ENCODE data around the gene TMEM141.
"Not testable (repeated sequence)": the region's sequence is repeated elsewhere in the genome, so short reads cannot be mapped to it uniquely, and the experiment has no call there.

TMEM141 gene

DNA sequence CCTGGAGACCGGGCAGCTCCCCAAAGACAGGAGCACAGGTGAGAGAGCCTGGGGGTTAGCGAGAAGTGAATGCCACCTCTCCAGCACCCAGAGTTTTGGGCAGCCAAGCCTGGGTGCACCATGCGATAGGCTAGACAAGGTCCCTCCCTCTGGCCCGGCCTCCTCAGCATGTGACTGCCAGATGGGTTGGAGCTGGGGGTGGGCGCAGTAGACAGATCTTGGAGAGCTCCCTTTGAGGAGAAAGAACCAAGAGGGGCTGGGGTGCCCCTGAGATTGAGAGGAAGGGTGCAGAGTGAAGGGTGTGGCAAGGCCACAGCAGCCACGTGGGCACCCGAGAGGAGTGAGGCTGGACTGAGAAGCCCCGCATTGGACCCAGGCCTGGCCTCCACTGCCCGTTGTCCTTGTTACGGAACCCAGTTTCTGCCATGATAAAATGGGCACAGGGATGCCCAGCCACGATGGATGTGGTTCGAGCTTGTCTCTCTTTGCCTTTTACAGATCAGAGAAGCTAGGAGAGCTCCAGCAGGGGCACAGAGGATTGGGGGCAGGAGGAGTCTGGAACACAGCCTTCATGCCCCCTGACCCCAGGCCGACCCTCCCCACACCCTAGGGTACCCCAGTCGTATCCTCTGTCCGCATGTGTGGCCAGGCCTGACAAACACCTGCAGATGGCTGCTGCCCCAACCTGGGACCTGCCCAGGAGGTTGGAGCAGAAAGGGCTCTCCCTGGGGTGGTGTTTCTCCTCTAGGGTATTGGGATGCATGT is 1.4 kb downstream of the TMEM141 start:
- no peak for DNase-seq (ENCODE audit: extremely low spot score, insufficient read length, low read depth)
- no peak for FAIRE-seq

DNA sequence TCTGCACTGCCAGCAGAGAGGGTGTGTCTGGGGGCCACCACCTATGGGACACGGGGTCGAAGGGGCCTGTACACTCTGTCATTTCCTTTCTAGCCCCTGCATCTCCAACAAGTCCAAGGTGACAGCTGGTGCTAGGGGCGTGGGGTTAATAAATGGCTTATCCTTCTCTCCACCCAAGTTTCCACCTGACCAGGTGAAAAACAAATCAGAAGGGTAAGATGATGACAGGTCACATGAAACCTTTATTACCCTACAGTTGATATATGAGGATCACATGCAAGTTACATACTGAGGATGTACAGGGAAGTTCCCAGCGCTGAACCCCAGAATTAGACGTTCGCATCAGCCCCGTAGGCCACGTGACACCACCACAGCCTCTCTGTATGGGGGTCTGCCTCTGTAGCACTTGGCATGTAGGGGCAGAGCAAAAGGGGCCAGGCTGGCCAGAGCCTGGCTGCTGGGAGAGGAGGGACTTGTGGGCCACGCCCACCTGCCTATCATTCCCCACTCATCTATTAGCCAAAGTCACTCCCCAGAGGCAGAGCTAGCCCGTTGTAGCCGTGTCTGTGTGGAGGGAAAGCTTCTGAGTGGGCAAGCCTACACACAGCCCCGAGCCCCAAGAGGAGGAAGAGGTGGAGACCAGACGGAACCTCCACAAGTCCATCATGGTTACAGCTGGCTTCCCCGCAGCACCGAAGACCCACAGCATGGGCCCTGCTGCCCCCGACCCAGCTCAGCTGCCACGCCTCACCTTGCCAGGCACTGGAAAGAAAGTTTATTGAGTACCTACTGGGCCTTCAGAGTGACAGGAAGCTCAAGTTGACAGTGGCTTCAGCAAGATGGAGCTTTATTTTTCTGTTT is 2.2 kb downstream of the TMEM141 start:
- DNase-seq (ENCODE audit: extremely low spot score, insufficient read length, low read depth) = no peak
- FAIRE-seq = no peak

DNA sequence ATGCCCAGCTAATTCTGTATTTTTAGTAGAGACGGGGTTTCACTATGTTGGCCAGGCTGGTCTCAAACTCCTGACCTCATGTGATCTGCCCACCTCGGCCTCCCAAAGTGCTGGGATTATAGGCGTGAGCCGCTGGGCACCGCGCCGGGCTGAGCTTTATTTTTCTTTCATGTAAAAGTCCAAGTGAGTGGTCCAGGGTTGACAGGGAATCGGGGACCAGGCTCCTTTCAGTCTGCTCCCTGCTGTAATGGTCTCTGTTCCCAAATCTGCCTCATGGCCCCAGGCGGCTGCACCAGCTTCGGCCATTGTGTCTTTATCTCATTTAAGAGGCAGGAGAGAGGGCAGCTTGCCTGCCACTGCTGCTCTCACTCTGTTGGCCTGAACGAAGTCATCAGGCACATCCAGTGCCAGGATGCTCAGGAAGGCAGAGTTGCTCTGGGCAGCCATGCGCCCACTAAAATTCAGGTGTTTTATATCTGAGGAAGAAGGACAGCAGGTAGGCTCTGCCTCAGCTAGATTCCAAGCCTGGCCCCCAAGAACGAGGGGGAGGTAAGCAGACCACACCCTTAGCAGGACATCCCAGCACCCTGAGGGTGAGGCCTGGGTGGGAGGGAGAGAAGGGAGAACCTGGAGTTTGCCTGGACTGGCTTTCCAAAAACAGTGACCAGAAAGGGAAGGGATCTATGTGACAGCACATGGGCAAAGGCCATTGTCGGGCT is 3.3 kb downstream of the TMEM141 start:
- no peak for FAIRE-seq
- DNase-seq (ENCODE audit: extremely low spot score, insufficient read length, low read depth) = no peak

DNA sequence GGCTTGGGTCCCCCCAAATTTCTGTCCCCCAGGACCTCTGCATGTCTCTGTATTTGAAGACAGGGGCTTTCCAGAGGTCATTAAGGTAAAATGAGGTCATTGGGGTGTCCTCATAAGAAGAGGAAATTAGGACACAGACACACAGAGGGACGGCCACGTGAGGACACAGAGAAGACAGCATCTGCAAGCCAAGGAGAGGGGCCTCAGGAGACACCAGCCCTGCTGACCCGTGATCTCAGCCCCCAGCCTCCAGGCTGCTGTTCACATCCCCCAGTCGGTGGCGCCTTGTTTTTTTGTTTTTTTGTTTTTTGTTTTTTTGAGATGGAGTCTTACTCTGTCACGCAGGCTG is 3.8 kb downstream of the TMEM141 start:
- no peak for DNase-seq (ENCODE audit: extremely low spot score, insufficient read length, low read depth)
- no peak for FAIRE-seq

DNA sequence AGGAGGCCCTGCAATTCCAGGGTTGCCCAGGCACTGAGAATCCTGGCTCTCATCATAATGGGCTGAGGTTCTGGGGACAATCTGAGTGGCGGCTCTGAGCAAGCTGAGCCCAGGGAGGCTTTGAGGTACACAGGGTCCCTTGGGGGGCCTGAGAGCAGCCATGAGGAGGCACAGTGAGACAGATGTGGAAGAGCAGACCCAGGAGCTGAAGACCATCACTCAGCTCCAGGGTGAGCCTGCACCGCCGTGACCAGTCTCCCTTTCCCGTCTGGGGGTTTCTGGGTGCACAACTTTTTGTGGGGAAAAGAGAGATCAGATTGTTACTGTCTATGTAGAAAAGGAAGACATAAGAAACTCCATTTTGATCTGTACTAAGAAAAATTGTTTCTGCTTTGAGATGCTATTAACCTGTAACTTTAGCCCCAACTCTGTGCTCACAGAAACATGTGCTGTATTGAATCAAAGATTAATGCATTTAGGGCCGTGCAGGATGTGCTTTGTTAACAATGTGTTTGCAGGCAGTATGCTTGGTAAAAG is 5.2 kb downstream of the TMEM141 start, which contains the start of gene CCDC183:
Gene CCDC183 (plus strand): TSS at position 101 of the 537 bp plus-strand sequence. CDS start 60 bp downstream, at position 161.
- no peak for FAIRE-seq
- DNase-seq (ENCODE audit: extremely low spot score, insufficient read length, low read depth) = no peak

DNA sequence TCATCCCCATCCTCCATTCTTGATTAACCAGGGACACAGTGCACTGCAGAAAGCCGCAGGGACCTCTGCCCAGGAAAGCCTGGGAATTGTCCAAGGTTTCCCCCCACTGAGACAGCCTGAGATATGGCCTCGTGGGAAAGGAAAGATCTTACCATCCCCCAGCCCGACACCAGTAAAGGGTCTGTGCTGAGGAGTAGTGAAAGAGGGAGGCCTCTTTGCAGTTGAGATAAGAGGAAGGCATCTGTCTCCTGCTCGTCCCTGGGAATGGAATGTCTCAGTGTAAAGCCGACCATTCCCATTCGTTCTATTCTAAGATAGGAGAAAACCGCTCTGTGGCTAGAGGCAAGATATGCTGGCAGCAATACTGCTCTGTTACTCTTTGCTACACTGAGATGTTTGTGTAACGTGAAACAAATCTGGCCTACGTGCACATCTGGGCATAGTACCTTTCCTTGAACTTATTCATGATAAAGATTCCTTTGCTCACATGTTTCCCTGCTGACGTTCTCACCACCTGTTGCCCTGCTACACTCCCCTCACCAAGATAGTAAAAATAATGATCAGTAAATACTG is 5.7 kb downstream of the TMEM141 start:
- DNase-seq (ENCODE audit: extremely low spot score, insufficient read length, low read depth); FAIRE-seq: not testable (repeated sequence)

DNA sequence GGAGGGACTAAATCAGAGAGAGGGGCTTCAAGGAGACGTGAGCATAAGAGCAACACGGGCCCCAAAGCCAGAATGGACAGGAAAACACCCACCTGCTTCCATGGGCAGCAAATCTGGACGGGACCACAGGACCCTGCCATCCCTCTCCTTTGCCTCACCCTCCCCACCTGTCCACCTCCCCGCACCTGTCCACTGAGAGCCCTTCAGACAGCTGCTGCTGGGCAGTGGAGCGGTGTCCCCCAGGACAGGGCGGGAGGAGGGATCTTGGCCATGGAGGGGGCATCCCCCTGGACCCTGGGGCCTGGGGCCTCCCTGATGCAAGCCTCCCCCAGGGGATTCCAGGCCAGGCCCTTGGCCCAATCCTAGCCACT is 7.5 kb downstream of the TMEM141 start:
- DNase-seq (ENCODE audit: extremely low spot score, insufficient read length, low read depth) = no peak
- no peak for FAIRE-seq

DNA sequence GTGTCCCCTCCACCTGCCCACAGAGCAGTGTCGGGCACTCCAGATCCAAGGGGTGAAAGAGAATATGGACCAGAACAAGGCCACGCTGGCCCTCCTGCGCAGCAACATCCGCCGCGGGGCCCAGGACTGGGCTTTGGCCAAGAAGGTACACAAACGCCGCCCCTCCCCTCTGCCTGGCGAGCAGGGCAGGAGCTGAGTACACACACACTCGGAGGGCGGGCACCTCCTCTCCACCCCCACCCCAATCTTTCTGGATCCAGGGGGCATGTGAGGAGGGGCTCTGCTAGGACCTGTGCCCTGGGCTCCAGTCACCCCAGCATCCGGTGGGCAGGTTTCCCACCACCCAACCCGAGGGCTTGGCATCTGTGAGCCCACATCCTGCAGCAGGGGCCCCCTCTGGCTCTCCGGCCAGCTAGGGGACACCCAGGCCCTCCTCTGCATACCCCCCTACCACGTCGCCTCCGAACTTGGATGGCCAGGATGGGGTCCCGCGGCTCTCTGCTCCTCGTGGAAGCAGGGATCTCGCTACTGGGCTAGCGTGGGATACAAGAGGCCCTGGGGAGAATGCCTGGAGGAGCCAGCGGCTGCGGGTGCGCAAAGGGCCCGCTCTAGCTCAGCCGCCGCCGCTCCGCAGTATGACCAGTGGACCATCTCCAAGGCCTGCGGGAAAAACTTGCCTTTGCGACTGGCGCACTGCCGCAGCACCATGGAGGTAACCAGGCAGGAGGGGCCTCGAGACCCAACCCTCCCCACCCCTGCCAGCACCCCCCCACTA is 8.1 kb downstream of the TMEM141 start:
- DNase-seq (ENCODE audit: extremely low spot score, insufficient read length, low read depth) (no peak), FAIRE-seq (no peak)

DNA sequence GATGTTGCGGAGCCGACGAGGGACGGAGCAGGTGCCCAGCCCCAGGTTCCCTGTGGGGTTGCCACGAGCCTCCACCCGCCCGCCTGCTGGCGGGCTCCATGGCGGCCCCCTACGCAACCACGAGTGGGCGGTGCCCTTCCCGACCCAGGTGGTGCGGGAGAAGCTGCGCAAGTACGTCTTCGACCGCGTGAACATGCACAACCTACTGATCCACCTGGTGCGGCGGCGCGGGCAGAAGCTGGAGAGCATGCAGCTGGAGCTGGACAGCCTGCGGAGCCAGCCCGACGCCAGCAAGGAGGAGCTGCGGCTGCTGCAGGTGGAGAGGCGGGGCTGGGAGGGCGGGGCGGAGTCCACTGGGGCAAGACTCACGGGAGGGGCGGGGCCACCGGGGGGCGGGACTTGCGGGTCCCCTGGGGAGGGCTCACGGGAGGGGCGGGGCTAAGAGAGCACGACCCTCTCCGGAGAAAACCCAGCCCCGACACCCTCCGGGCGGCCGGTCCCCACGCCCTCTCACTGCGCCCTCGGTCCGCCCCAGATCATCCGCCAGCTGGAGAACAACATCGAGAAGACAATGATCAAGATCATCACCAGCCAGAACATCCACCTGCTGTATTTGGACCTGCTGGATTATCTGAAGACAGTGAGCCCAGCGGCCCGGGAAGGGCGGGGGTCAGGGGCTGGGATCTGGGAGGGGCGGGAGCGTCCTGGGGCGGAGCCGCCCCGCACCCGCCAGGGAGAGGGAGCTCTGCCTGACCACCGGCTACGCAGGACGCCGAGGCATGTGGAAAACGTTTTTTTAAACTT is 8.9 kb downstream of the TMEM141 start:
- peak; percentile 77 for DNase-seq (ENCODE audit: extremely low spot score, insufficient read length, low read depth)

DNA sequence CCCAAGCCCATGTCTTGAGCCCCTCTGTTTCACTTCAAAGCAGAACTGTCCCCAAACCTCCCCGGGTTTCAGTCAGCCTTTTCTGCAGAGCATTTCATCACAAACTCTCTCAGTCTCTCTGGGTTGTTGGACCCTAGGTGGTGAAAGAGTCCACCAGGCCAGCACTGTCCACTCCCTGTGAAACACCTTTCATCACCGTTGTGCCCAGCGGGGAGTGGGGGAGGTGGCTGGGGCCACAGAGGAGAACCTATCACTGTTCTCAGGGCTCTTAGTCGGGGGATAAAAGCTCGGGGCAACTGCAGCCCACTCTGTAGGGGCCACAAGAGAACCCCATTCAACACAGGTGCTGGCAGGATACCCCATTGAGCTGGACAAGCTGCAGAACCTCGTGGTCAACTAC is 11.2 kb downstream of the TMEM141 start:
- FAIRE-seq (no peak), DNase-seq (ENCODE audit: extremely low spot score, insufficient read length, low read depth) (no peak)

More for the DNA sequence above, 8.9 kb downstream of the TMEM141 start:
- FAIRE-seq = peak; percentile 12

DNA sequence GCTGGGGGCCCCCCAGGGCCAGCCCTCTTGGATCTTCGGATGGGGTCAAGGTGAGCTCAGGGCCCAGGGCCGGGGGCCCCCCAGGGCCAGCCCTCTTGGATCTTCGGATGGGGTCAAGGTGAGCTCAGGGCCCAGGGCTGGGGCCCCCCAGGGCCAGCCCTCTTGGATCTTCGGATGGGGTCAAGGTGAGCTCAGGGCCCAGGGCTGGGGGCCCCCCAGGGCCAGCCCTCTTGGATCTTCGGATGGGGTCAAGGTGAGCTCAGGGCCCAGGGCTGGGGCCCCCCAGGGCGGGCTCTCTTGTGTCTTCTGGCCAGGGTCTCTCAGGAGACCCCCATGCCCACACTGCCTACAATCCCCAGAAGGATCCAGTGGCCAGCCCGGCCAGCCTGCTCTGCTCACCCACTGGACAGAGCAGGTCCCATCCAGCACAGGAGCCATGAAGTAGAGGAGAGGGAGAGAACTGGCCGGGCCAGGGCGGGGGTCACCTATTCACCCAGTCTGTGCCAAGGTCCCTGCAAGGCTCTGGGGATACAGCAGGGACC is 11.9 kb downstream of the TMEM141 start:
- FAIRE-seq = not testable (repeated sequence)

DNA sequence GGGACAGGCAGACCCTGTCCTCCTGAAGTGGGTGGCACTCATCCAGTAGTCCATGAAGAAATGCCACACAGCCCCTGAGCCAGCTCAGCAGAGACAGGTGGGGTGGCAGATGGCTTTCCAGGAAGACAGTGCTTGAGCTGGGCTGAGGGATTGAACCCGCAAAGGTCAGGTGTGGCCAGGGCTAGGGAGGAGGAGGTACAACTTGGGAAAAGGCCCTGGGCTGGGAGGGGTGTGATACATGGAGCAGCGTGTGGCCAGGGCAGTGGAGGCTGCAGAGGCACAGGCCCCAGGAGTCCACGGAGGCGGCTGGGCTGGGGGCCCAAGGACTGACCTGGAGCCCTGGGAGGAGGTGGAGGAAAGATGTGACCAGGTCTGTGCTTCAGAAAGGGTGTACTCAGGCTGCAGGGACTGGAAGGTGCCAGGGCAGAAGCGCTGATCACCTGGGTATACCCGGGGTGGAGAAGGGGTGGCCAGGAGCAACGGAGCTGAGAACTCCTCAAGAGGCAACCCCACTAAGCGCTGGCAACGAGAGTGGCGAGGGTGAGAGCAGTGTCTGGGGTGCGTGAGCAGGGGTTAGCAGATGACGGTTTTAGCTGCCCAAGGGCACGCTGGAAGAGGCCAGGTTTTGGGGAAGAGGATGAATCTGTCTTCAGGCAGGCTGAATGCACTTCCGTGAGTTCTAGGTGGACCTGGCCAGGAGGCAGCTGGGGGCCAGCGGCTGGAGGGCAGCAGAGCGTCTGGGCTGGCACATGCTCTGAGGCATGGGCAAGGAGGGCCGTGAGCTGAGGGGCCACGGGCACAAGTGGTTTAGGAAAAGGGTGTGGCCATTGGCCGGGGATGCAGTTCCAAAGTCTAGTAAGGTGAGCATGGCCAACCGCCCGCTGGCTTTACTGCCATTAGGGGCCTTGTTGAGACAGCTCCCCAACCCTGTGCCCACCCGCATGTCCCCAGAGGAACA is 12.7 kb downstream of the TMEM141 start:
- no peak for FAIRE-seq
- DNase-seq (ENCODE audit: extremely low spot score, insufficient read length, low read depth) = no peak

More for the DNA sequence above, 11.9 kb downstream of the TMEM141 start:
- not testable (repeated sequence) for DNase-seq (ENCODE audit: extremely low spot score, insufficient read length, low read depth)

DNA sequence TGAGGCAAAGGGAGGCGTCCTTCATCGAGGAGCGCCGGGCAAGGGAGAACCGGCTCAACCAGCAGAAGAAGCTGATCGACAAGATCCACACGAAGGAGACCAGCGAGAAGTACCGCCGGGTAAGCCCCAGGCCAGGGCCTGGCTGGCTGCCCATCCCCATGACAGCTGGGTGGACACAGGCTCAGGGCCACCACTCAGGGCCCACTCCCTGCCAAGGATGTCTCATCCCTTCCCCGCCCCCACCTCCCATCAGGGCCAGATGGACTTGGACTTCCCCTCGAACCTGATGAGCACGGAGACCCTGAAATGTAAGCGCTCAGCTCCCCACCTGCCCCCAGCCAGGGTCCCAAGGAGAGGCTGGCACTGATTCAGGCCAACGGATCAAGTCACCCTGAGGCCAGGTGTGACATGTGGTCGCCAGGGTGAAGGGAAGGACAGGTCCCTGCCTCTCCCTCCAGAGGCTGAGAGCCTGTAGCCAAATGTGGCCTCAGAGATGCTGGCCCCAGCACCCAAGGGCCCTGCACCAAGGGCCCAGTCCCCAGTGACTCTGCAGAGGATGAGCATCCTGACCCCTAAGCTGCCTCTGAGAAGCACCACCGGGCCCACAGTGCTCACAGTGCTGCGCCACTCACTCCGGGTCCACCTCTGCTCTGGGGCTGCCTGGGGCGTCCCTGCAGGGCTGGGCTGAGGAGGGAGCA is 13.5 kb downstream of the TMEM141 start:
- FAIRE-seq = no peak
- no peak for DNase-seq (ENCODE audit: extremely low spot score, insufficient read length, low read depth)

DNA sequence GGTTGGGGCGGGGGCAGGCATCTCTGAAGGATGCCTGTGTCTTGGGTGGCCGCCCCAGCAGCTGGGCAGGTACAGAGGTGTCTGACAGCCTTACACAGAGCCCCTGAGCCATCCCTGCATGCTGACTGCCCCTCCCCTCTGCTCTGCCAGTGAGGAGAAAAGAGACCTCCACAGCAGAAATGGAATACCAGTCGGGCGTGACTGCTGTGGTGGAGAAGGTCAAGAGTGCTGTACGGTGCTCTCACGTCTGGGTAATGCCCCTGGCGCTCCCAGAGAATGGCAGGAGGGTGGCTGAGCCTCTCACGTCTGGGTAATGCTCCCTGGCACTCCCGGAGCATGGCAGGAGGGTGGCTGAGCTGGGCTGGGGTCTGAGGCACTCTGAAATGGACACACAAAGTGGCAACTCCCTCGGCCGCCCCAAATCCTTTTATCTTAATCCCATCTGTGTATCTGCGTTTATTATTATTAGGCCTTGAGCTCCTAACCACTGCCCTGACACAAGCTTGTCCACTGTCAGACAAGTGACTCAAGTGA is 14.1 kb downstream of the TMEM141 start:
- FAIRE-seq (no peak), DNase-seq (ENCODE audit: extremely low spot score, insufficient read length, low read depth) (no peak)

DNA sequence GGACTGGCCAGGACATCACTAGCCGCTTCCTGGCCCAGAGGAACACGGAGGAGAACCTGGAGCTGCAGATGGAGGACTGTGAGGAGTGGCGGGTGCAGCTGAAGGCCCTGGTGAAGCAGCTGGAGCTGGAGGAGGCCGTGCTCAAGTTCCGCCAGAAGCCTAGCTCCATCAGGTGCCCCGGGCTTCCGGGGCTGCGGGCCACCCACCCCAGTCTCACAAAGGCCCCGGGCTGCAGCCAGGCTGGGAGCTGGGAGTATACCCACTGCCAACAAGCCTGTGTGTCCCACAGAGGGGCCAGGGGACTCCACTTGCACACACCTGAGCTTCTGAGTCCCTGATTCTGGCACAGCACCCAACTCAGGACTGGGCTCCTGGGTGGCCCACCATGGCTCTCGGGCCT is 14.9 kb downstream of the TMEM141 start:
- DNase-seq (ENCODE audit: extremely low spot score, insufficient read length, low read depth) (no peak), FAIRE-seq (no peak)

DNA sequence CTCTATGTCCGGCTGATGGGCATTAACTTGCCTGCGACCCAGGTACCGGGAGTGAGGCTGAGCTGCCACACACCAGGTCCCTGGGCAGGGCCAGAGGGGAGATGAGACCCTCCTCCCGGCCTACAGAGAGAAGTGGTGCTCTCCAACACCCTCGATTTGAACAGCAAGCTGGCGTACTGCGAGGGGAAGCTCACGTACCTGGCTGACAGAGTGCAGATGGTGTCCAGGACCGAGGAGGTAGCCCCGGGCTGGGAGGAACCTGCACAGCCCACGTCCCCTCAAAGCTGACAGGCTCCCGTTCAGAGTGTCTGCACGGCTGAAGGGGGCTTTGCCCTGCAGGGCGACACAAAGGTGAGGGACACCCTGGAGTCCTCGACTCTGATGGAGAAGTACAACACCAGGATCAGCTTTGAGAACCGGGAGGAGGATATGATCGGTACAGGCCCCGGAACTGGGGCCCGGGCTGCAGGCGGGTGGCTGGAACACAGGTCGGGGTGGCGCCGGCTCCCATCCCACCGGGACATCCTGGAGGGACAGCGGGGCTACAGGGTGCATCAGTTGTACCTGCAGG is 15.6 kb downstream of the TMEM141 start:
- no peak for DNase-seq (ENCODE audit: extremely low spot score, insufficient read length, low read depth)
- no peak for FAIRE-seq

Data from GM18507 (cell line).